Measurements from ENCODE around the gene GID8. TPM values are rescaled to one million over a fixed set of nuclear protein-coding genes. Genes with fewer than 3 reads are reported as not detected.

The GID8 gene
- total and polyA plus RNA-seq, 9 of the 15 experiments (the other 6 are each of a cell fraction or from before 2014, with no cell fraction given), result 7.5 to 31.6 (median 22.2) TPM

DNA sequence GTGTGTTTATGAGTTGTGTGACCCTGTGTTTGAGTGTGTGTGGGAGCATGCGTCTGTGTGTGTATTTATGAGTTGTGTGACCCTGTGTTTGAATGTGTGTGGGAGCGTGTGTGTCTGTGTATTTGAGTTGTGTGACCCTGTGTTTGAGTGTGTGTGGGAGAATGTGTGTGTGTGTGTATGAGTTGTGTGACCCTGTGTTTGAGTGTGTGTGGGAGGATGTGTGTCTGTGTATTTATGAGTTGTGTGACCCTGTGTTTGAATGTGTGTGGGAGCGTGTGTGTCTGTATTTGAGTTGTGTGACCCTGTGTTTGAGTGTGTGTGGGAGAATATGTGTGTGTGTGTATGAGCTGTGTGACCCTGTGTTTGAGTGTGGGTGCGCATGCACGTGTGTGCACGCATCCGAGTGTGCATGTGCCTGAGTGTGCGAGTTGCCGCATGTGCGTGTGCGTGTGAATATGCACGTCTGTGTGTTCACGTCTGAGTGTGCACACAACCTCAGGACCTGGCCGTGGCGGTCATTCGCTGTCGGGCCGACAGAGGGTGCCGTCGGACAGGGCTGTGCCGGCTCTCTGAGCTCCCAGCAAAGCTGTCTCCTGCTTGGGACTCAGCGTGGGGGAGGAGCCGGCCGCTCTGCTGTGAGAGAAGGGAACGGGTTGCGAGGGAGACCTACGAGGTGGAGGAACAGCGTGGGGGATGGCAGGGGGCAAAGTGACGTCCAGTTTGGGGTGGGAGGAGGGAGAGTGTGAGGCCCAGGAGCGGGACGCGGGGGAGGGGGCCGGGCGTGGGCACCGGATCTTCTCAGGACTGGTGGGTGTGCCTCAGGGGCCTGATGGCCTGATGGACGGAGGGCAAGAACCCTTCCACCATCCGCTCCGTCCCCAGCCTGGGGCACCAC lies 34.2 kb downstream of the GID8 start (continued):
- TF ChIP-seq SMAD4 (CRISPR knock-in tag; conservative IDR thresholded peaks at IDR 0.05) (no peak), FOXA1 (IDR thresholded peaks at IDR 0.05; ENCODE audit: borderline replicate concordance) (no peak), NCOA6 (IDR thresholded peaks at IDR 0.05) (no peak), CEBPB (tag; IDR thresholded peaks at IDR 0.05) (no peak), SIRT6 (IDR thresholded peaks at IDR 0.05; ENCODE audit: low read depth, low read length) (no peak), CTBP1 (IDR thresholded peaks at IDR 0.05; ENCODE audit: borderline replicate concordance) (no peak; the same call in 1 of the 2 replicates), STAG1 (CRISPR knock-in tag; IDR thresholded peaks at IDR 0.05; ENCODE audit: borderline replicate concordance) (0 out of 2 replicates have a peak, but pooled peaks have one; percentile 53), ZNF23 (CRISPR knock-in tag; IDR thresholded peaks at IDR 0.05) (no peak), ZNF134 (CRISPR knock-in tag; conservative IDR thresholded peaks at IDR 0.05) (no peak)
- TF ChIP-seq, protein P1, sequence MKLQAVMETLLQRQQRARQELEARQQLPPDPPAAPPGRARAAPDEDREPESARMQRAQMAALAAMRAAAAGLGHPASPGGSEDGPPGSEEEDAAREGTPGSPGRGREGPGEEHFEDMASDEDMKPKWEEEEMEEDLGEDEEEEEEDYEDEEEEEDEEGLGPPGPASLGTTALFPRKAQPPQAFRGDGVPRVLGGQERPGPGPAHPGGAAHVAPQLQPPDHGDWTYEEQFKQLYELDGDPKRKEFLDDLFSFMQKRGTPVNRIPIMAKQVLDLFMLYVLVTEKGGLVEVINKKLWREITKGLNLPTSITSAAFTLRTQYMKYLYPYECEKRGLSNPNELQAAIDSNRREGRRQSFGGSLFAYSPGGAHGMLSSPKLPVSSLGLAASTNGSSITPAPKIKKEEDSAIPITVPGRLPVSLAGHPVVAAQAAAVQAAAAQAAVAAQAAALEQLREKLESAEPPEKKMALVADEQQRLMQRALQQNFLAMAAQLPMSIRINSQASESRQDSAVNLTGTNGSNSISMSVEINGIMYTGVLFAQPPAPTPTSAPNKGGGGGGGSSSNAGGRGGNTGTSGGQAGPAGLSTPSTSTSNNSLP (IDR thresholded peaks at IDR 0.05; ENCODE audit: borderline replicate concordance, low read depth, low read length), result no peak
- TF ChIP-seq, protein P2, sequence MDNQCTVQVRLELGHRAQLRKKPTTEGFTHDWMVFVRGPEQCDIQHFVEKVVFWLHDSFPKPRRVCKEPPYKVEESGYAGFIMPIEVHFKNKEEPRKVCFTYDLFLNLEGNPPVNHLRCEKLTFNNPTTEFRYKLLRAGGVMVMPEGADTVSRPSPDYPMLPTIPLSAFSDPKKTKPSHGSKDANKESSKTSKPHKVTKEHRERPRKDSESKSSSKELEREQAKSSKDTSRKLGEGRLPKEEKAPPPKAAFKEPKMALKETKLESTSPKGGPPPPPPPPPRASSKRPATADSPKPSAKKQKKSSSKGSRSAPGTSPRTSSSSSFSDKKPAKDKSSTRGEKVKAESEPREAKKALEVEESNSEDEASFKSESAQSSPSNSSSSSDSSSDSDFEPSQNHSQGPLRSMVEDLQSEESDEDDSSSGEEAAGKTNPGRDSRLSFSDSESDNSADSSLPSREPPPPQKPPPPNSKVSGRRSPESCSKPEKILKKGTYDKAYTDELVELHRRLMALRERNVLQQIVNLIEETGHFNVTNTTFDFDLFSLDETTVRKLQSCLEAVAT (IDR thresholded peaks at IDR 0.05), result no peak
- TF ChIP-seq, protein P3, sequence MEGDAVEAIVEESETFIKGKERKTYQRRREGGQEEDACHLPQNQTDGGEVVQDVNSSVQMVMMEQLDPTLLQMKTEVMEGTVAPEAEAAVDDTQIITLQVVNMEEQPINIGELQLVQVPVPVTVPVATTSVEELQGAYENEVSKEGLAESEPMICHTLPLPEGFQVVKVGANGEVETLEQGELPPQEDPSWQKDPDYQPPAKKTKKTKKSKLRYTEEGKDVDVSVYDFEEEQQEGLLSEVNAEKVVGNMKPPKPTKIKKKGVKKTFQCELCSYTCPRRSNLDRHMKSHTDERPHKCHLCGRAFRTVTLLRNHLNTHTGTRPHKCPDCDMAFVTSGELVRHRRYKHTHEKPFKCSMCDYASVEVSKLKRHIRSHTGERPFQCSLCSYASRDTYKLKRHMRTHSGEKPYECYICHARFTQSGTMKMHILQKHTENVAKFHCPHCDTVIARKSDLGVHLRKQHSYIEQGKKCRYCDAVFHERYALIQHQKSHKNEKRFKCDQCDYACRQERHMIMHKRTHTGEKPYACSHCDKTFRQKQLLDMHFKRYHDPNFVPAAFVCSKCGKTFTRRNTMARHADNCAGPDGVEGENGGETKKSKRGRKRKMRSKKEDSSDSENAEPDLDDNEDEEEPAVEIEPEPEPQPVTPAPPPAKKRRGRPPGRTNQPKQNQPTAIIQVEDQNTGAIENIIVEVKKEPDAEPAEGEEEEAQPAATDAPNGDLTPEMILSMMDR (IDR thresholded peaks at IDR 0.05 in 2 of 3, conservative IDR thresholded peaks at IDR 0.05 in 1 of 3; ENCODE audit: insufficient read depth in 2 of 3, low read depth in 1 of 3, low read length in 3 of 3), result peak; percentile 93 to 95 (median 94)
- TF ChIP-seq, protein P4, sequence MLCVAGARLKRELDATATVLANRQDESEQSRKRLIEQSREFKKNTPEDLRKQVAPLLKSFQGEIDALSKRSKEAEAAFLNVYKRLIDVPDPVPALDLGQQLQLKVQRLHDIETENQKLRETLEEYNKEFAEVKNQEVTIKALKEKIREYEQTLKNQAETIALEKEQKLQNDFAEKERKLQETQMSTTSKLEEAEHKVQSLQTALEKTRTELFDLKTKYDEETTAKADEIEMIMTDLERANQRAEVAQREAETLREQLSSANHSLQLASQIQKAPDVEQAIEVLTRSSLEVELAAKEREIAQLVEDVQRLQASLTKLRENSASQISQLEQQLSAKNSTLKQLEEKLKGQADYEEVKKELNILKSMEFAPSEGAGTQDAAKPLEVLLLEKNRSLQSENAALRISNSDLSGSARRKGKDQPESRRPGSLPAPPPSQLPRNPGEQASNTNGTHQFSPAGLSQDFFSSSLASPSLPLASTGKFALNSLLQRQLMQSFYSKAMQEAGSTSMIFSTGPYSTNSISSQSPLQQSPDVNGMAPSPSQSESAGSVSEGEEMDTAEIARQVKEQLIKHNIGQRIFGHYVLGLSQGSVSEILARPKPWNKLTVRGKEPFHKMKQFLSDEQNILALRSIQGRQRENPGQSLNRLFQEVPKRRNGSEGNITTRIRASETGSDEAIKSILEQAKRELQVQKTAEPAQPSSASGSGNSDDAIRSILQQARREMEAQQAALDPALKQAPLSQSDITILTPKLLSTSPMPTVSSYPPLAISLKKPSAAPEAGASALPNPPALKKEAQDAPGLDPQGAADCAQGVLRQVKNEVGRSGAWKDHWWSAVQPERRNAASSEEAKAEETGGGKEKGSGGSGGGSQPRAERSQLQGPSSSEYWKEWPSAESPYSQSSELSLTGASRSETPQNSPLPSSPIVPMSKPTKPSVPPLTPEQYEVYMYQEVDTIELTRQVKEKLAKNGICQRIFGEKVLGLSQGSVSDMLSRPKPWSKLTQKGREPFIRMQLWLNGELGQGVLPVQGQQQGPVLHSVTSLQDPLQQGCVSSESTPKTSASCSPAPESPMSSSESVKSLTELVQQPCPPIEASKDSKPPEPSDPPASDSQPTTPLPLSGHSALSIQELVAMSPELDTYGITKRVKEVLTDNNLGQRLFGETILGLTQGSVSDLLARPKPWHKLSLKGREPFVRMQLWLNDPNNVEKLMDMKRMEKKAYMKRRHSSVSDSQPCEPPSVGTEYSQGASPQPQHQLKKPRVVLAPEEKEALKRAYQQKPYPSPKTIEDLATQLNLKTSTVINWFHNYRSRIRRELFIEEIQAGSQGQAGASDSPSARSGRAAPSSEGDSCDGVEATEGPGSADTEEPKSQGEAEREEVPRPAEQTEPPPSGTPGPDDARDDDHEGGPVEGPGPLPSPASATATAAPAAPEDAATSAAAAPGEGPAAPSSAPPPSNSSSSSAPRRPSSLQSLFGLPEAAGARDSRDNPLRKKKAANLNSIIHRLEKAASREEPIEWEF (CRISPR knock-in tag; IDR thresholded peaks at IDR 0.05), result no peak
- TF ChIP-seq, protein P5, sequence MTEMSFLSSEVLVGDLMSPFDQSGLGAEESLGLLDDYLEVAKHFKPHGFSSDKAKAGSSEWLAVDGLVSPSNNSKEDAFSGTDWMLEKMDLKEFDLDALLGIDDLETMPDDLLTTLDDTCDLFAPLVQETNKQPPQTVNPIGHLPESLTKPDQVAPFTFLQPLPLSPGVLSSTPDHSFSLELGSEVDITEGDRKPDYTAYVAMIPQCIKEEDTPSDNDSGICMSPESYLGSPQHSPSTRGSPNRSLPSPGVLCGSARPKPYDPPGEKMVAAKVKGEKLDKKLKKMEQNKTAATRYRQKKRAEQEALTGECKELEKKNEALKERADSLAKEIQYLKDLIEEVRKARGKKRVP (CRISPR knock-in tag; IDR thresholded peaks at IDR 0.05), result no peak
